Measurements from ENCODE around the gene ITGA2B.

GRCh38 chr17:44359458-44360143, 29.8 kb downstream of the ITGA2B start:
- TF ChIP-seq CTCF (conservative IDR thresholded peaks at IDR 0.05 in 1 of 2, IDR thresholded peaks at IDR 0.05 in 1 of 2; ENCODE audit: low read depth in 1 of 2, low read length in 2 of 2): no peak
- TF ChIP-seq EZH2 (IDR thresholded peaks at IDR 0.05; ENCODE audit: low read length, missing control alignments): no peak
